ENCODE results near the gene SFT2D2.

SFT2D2 gene

GRCh38 chr1:168223681-168224540 lies 1.9 kb upstream of the SFT2D2 start:
- no peak for DNase-seq

- DNase-seq, result no peak
Observed at GRCh38 chr1:168224991-168225390, 813 bp upstream of the SFT2D2 start.

- DNase-seq, result no peak
Observed at GRCh38 chr1:168227620-168228019, 1.8 kb downstream of the SFT2D2 start.

- no peak for DNase-seq
Observed at GRCh38 chr1:168229893-168230292, 4.1 kb downstream of the SFT2D2 start.

GRCh38 chr1:168230709-168231108 lies 4.9 kb downstream of the SFT2D2 start:
- DNase-seq, result no peak

GRCh38 chr1:168234846-168235547 lies 9.2 kb downstream of the SFT2D2 start:
- DNase-seq, result peak; percentile 66

GRCh38 chr1:168235548-168235885 lies 9.7 kb downstream of the SFT2D2 start:
- DNase-seq, result no peak

- DNase-seq, result no peak
Observed at GRCh38 chr1:168235937-168236336, 10.1 kb downstream of the SFT2D2 start.

- peak; percentile 79 for DNase-seq
Observed at GRCh38 chr1:168236836-168237611, 11.2 kb downstream of the SFT2D2 start.

- no peak for DNase-seq
Observed at GRCh38 chr1:168243198-168243597, 17.4 kb downstream of the SFT2D2 start.

- no peak for DNase-seq
Observed at GRCh38 chr1:168243636-168244212, 17.9 kb downstream of the SFT2D2 start.

GRCh38 chr1:168245042-168245441 lies 19.2 kb downstream of the SFT2D2 start:
- no peak for DNase-seq

- no peak for DNase-seq
Observed at GRCh38 chr1:168246506-168246905, 20.7 kb downstream of the SFT2D2 start.

GRCh38 chr1:168252204-168252733 lies 26.5 kb downstream of the SFT2D2 start:
- DNase-seq, result no peak

GRCh38 chr1:168256164-168256563 lies 30.4 kb downstream of the SFT2D2 start:
- no peak for DNase-seq

- no peak for DNase-seq
Observed at GRCh38 chr1:168257397-168257796, 31.6 kb downstream of the SFT2D2 start.

- DNase-seq, result no peak
Observed at GRCh38 chr1:168259567-168259966, 33.8 kb downstream of the SFT2D2 start.

- DNase-seq, result no peak
Observed at GRCh38 chr1:168260393-168260792, 34.6 kb downstream of the SFT2D2 start.

GRCh38 chr1:168261390-168261789 lies 35.6 kb downstream of the SFT2D2 start:
- no peak for DNase-seq

- DNase-seq, result no peak
Observed at GRCh38 chr1:168263130-168263529, 37.3 kb downstream of the SFT2D2 start.

GRCh38 chr1:168264296-168264695 lies 38.5 kb downstream of the SFT2D2 start:
- DNase-seq, result no peak

GRCh38 chr1:168265596-168265995 lies 39.8 kb downstream of the SFT2D2 start:
- DNase-seq, result no peak

- DNase-seq, result no peak
Observed at GRCh38 chr1:168266644-168267186, 40.9 kb downstream of the SFT2D2 start.
